H9 (cell line): Measurements from ENCODE around the gene HYI. TPM values are rescaled to one million over a fixed set of nuclear protein-coding genes. Genes with fewer than 3 reads are reported as not detected.

Experiments
- DNase-seq: peaks from one replicate; pipeline ENCODE4 v3.0.0-alpha.2; 2017
- H2AFZ ChIP-seq: one replicate; pipeline ENCODE4 v1.6.1; 2013; ENCODE audit warnings: mild to moderate bottlenecking, low read length, control low read depth, moderate library complexity
- H2AK5ac ChIP-seq: 2 replicates; pipeline ENCODE4 v1.6.1; 2013; ENCODE audit warnings: low read length, control low read depth, mixed read lengths; ENCODE audit not compliant: insufficient read length
- H2BK120ac ChIP-seq: one replicate; pipeline ENCODE4 v1.6.1; 2013; ENCODE audit warnings: low read depth, mild to moderate bottlenecking, low read length, control low read depth, inconsistent platforms; ENCODE audit not compliant: poor library complexity, severe bottlenecking
- H2BK12ac ChIP-seq: 2 replicates; pipeline ENCODE4 v1.6.1; 2013; ENCODE audit warnings: low read length, control low read depth, mixed read lengths, low read depth; ENCODE audit not compliant: insufficient read length
- H2BK15ac ChIP-seq: 2 replicates; pipeline ENCODE4 v1.6.1; 2013; ENCODE audit warnings: low read depth, low read length, control low read depth
- H2BK20ac ChIP-seq: one replicate; pipeline ENCODE4 v1.6.1; 2013; ENCODE audit warnings: low read depth, mild to moderate bottlenecking, low read length, control low read depth, inconsistent platforms; ENCODE audit not compliant: poor library complexity, severe bottlenecking
- H2BK5ac ChIP-seq: 2 replicates; pipeline ENCODE4 v1.6.1; 2013; ENCODE audit warnings: low read length, control low read depth, mixed read lengths; ENCODE audit not compliant: insufficient read length
- H3K14ac ChIP-seq: 2 replicates; pipeline ENCODE4 v1.6.1; 2013; ENCODE audit warnings: low read length, control low read depth; ENCODE audit not compliant: insufficient read depth
- H3K18ac ChIP-seq: 2 replicates; pipeline ENCODE4 v1.6.1; 2013; ENCODE audit warnings: low read depth, mild to moderate bottlenecking, mixed read lengths, low read length, control low read depth; ENCODE audit not compliant: insufficient read length
- H3K23ac ChIP-seq: 2 replicates; pipeline ENCODE4 v1.6.1; 2013; ENCODE audit warnings: low read length, control low read depth, mixed read lengths, low read depth; ENCODE audit not compliant: insufficient read length
- H3K23me2 ChIP-seq: 2 replicates; pipeline ENCODE4 v1.6.1; 2013; ENCODE audit warnings: low read depth, mild to moderate bottlenecking, mixed read lengths, low read length, control low read depth; ENCODE audit not compliant: insufficient read length, poor library complexity, severe bottlenecking
- H3K27ac ChIP-seq: 2 replicates; pipeline ENCODE4 v1.5.1; 2013; ENCODE audit warnings: low read length, control low read depth, mixed read lengths, low read depth; ENCODE audit not compliant: insufficient read length
- H3K27me3 ChIP-seq: 2 replicates; pipeline ENCODE4 v1.6.1; 2013; ENCODE audit warnings: low read length, control low read depth, inconsistent platforms; ENCODE audit not compliant: insufficient read depth
- H3K4ac ChIP-seq: 2 replicates; pipeline ENCODE4 v1.6.1; 2013; ENCODE audit warnings: low read depth, mild to moderate bottlenecking, control low read depth, inconsistent platforms, low read length, moderate library complexity
- H3K4me1 ChIP-seq: 2 replicates; pipeline ENCODE4 v1.6.1; 2013; ENCODE audit warnings: low read length, control low read depth, inconsistent platforms; ENCODE audit not compliant: insufficient read depth
- H3K4me2 ChIP-seq: 2 replicates; pipeline ENCODE4 v1.6.1; 2013; ENCODE audit warnings: low read length, control low read depth, mixed read lengths; ENCODE audit not compliant: insufficient read length, insufficient read depth
- H3K56ac ChIP-seq: 2 replicates; pipeline ENCODE4 v1.6.1; 2013; ENCODE audit warnings: low read depth, mild to moderate bottlenecking, mixed read lengths, low read length, control low read depth; ENCODE audit not compliant: insufficient read length
- H3K79me1 ChIP-seq: 2 replicates; pipeline ENCODE4 v1.6.1; 2013; ENCODE audit warnings: low read depth, mild to moderate bottlenecking, moderate library complexity, low read length, control low read depth, inconsistent platforms; ENCODE audit not compliant: insufficient read depth, poor library complexity, severe bottlenecking
- H3K79me2 ChIP-seq: 2 replicates; pipeline ENCODE4 v1.6.1; 2013; ENCODE audit warnings: low read length, control low read depth, inconsistent platforms; ENCODE audit not compliant: insufficient read depth
- H3K9ac ChIP-seq: 2 replicates; pipeline ENCODE4 v1.6.1; 2013; ENCODE audit warnings: low read length, control low read depth, mixed read lengths; ENCODE audit not compliant: insufficient read length; ENCODE audit errors: extremely low read depth
- H3K9me3 ChIP-seq: one replicate; pipeline ENCODE4 v1.6.1; 2013; ENCODE audit warnings: low read depth, low read length, inconsistent platforms; ENCODE audit not compliant: control insufficient read depth
- H3T11ph ChIP-seq: one replicate; pipeline ENCODE4 v1.6.1; 2013; ENCODE audit warnings: mild to moderate bottlenecking, low read length, control low read depth, inconsistent platforms
- H4K20me1 ChIP-seq: one replicate; pipeline ENCODE4 v1.6.1; 2013; ENCODE audit not compliant: control insufficient read depth, insufficient read length, insufficient read depth
- H4K5ac ChIP-seq: 2 replicates; pipeline ENCODE4 v1.6.1; 2013; ENCODE audit warnings: low read depth, mild to moderate bottlenecking, mixed read lengths, low read length, control low read depth; ENCODE audit not compliant: insufficient read length
- H4K8ac ChIP-seq: replicated peaks from 2 replicates; pipeline ENCODE4 v1.6.1; 2013; ENCODE audit warnings: low read length, control low read depth, mixed read lengths, low read depth; ENCODE audit not compliant: insufficient read length
- H4K91ac ChIP-seq: 2 replicates; pipeline ENCODE4 v1.6.1; 2013; ENCODE audit warnings: low read depth, mild to moderate bottlenecking, moderate library complexity, mixed read lengths, low read length, control low read depth; ENCODE audit not compliant: insufficient read length
- H3K27ac Mint-ChIP-seq, 3 experiments: 2 replicates in 2 of 3; 3 replicates in 1 of 3; pipeline ENCODE4 v1.8.0; 2020 to 2021; ENCODE audit warnings: mixed read lengths in 3 of 3, mild to moderate bottlenecking in 1 of 3, moderate library complexity in 1 of 3
- H3K27me3 Mint-ChIP-seq: 2 replicates; pipeline ENCODE4 v1.8.0; 2021; ENCODE audit warnings: low read depth, mild to moderate bottlenecking, moderate library complexity, mixed read lengths
- H3K36me3 Mint-ChIP-seq, 3 experiments: 2 replicates in 2 of 3; 3 replicates in 1 of 3; pipeline ENCODE4 v1.8.0; 2020 to 2021; ENCODE audit warnings: low read depth in 3 of 3, mixed read lengths in 3 of 3; ENCODE audit not compliant: insufficient read depth in 1 of 3
- H3K4me1 Mint-ChIP-seq, 2 experiments: 2 replicates each; pipeline ENCODE4 v1.8.0; 2020; ENCODE audit warnings: mixed read lengths in 2 of 2
- H3K4me3 Mint-ChIP-seq, 2 experiments: 2 replicates in 1 of 2; 3 replicates in 1 of 2; pipeline ENCODE4 v1.8.0; 2020 to 2021; ENCODE audit warnings: mild to moderate bottlenecking in 2 of 2, mixed read lengths in 2 of 2, moderate library complexity in 1 of 2
- H3K9me3 Mint-ChIP-seq, 2 experiments: 2 replicates in 1 of 2; 3 replicates in 1 of 2; pipeline ENCODE4 v1.8.0; 2020; ENCODE audit warnings: mild to moderate bottlenecking in 2 of 2, mixed read lengths in 2 of 2, moderate library complexity in 1 of 2
- CTCF ChIP-seq: fragments of 200-600 bp; sonication (generic); conservative IDR thresholded peaks from 3 replicates; pipeline ENCODE4 v1.8.0; 2021; ENCODE audit warnings: antibody characterized with exemption, mild to moderate bottlenecking
- WGBS: extraction: QIAGEN DNeasy Blood & Tissue Kit; methylation state at CpG from one replicate; pipeline ENCODE4 v1.1.7; 2013; ENCODE audit warnings: missing lambda C conversion rate, low lambda C conversion rate, mixed read lengths; ENCODE audit not compliant: insufficient read length; ENCODE audit errors: extremely low coverage; 5-methylcytosine and 5-hydroxymethylcytosine counted together
- total RNA-seq: library from RNA; stranded (reverse); gene quantifications from 2 replicates; pipeline ENCODE4 v1.2.1, GENCODE V29; 2021

Gene HYI
- total RNA-seq, 1 experiment from 2014 or later, result 16.1 TPM

GRCh38 chr1:43432907-43433306, 20.8 kb downstream of the HYI start:
- Histone ChIP-seq H4K20me1 (no peaks in the 10 kb centered on the region), H2BK15ac (no peak overlapping the region), H3K4me2 (no peak overlapping the region), H2BK5ac (no peak overlapping the region), H3K27ac (no peak overlapping the region), H3K14ac (no peak overlapping the region), H4K5ac (no peak overlapping the region), H2AK5ac (no peak overlapping the region), H3T11ph (no peak overlapping the region), H4K91ac (no peak overlapping the region), H3K18ac (no peak overlapping the region), H3K4ac (no peak overlapping the region), H3K27me3 (no peaks in the 10 kb centered on the region), H2AFZ (no peak overlapping the region), H3K4me1 (no peaks in the 10 kb centered on the region), H2BK12ac (no peak overlapping the region), H3K79me2 (no peaks in the 10 kb centered on the region), H3K9me3 (no peaks in the 10 kb centered on the region), H3K56ac (no peak overlapping the region), H3K23me2 (no peaks in the 10 kb centered on the region), H4K8ac (no peak overlapping the region), H3K23ac (no peak overlapping the region), H3K9ac (no peak overlapping the region), H2BK20ac (no peak overlapping the region), H2BK120ac (no peak overlapping the region), H3K79me1 (no peaks in the 10 kb centered on the region)
- Mint-ChIP-seq H3K4me1 (no peaks in the 10 kb centered on the region), H3K9me3 (no peaks in the 10 kb centered on the region), H3K36me3 (peaks cover 14 to 60% (median 54%) of the 10 kb centered on the region in 3 experiments; a peak in 6 of 7 replicates), H3K27me3 (no peaks in the 10 kb centered on the region), H3K27ac (no peak overlapping the region), H3K4me3 (no peak overlapping the region)
- no peak for TF ChIP-seq CTCF
- no CpG with 5 or more reads among the region's 5 CpGs for WGBS
- DNase-seq, result no peak
